ENCODE measurements around the gene ALOX5AP. TPM values are rescaled to one million over a fixed set of nuclear protein-coding genes. Genes with fewer than 3 reads are reported as not detected.

Gene ALOX5AP
- total RNA-seq (2014; rRNA removed; shearing (Covaris generic)) (not detected in 2 replicates), polyA plus RNA-seq (2016; fragmentation: Nextera tagmentation; extraction: Ambion mirVana) (0.49 and 0.58 TPM in 2 replicates)

DNA sequence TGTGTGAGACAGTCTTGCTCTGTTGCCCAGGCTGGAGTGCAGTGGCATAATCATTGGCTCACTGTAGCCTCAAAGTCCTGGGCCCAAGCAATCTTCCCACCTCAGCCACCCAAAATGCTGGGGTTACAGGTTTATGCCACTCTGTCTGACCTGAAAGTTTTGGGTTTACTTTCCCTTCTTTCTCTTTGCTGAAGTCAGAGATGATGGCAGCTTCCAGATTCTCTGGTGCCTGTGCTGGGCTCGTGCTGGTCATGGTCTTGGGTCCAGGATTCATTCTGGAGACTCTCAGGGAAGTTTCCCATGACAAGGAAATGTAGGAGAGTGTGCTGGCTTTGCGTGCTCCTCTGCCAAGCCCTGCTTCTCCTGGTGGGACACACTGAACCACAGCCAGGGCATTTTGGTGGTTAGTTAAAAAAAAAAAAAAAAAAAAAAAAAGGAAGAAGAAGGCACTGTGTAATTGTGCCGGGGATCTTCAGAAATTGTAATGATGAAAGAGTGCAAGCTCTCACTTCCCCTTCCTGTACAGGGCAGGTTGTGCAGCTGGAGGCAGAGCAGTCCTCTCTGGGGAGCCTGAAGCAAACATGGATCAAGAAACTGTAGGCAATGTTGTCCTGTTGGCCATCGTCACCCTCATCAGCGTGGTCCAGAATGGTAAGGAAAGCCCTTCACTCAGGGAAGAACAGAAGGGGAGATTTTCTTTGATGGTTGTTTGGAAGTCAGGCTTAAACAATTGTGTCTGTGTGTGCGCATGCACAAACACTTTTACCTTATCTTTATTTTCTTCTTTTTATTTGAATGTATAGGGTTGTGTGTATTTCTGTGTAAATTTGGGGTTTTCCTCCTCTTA is at the start of gene ALOX5AP:
ALOX5AP (plus strand) TSS at position 519 of the 847 bp plus-strand sequence; CDS start at position 582, 63 bp downstream.
- no peak within 1 kb of the TSS for H3K9ac ChIP-seq
- WGBS, 2 experiments (ENCODE audit: low coverage in 1 of 2, low lambda C conversion rate in 2 of 2, missing lambda C conversion rate in 2 of 2), result 97% methylated on average over 6 of the region's 6 CpGs
- in situ Hi-C loops (cut with MboI), result no loop called here

GRCh38 chr13:30685987-30686386 is 49.4 kb upstream of the ALOX5AP start:
- WGBS, 2 experiments (ENCODE audit: low coverage in 1 of 2, low lambda C conversion rate in 2 of 2, missing lambda C conversion rate in 2 of 2), result 90 to 93% methylated on average over 2 of the region's 2 CpGs

More for the DNA sequence above, at the start of gene ALOX5AP:
- Histone ChIP-seq H3K79me2 (ENCODE audit: insufficient read depth) (no peaks in the 10 kb centered on the region), H3K27ac (no peak within 1 kb of the TSS), H3K9me2 (ENCODE audit: insufficient read depth) (no peaks in the 10 kb centered on the region), H4K20me1 (ENCODE audit: insufficient read depth) (no peaks in the 10 kb centered on the region), H3K9me3 (ENCODE audit: low read depth) (no peaks in the 10 kb centered on the region), H3F3A (ENCODE audit: insufficient read depth) (peaks cover 18% of the 10 kb centered on the region), H3K36me3 (ENCODE audit: low read depth) (no peaks in the 10 kb centered on the region), H3K4me1 (ENCODE audit: insufficient read depth) (peaks cover 17% of the 10 kb centered on the region), H2AFZ (no peak within 1 kb of the TSS), H3K27me3 (replicated peaks; ENCODE audit: insufficient read depth) (no peaks in the 10 kb centered on the region), H3K4me2 (ENCODE audit: unreplicated experiment) (peak within 1 kb of the TSS; percentile 7), H3K4me3 (no peak within 1 kb of the TSS)
- DNase-seq, result no peak
- TF ChIP-seq EZH2phosphoT487 (IDR thresholded peaks at IDR 0.05; ENCODE audit: insufficient read depth, low read depth) (no peak), EZH2 (IDR thresholded peaks at IDR 0.05; ENCODE audit: insufficient read depth, poor library complexity, severe bottlenecking) (no peak)

GRCh38 chr13:30687601-30688000 is 47.7 kb upstream of the ALOX5AP start:
- Histone ChIP-seq H3K36me3 (ENCODE audit: low read depth) (no peaks in the 10 kb centered on the region), H3K4me1 (ENCODE audit: insufficient read depth) (peaks cover 3% of the 10 kb centered on the region; the same call in 1 of the 2 replicates), H3K9ac (no peak overlapping the region), H3F3A (ENCODE audit: insufficient read depth) (peaks cover 3% of the 10 kb centered on the region; the same call in 1 of the 2 replicates), H3K9me2 (ENCODE audit: insufficient read depth) (no peaks in the 10 kb centered on the region), H3K4me2 (ENCODE audit: unreplicated experiment) (no peak overlapping the region), H2AFZ (no peak overlapping the region), H3K27me3 (replicated peaks; ENCODE audit: insufficient read depth) (no peaks in the 10 kb centered on the region), H4K20me1 (ENCODE audit: insufficient read depth) (no peaks in the 10 kb centered on the region), H3K4me3 (no peak overlapping the region), H3K79me2 (ENCODE audit: insufficient read depth) (no peaks in the 10 kb centered on the region), H3K9me3 (ENCODE audit: low read depth) (no peaks in the 10 kb centered on the region), H3K27ac (no peak overlapping the region)
- TF ChIP-seq EZH2phosphoT487 (IDR thresholded peaks at IDR 0.05; ENCODE audit: insufficient read depth, low read depth), result no peak
- no peak for TF ChIP-seq EZH2 (IDR thresholded peaks at IDR 0.05; ENCODE audit: insufficient read depth, poor library complexity, severe bottlenecking)
- no peak for DNase-seq
- WGBS, 2 experiments (ENCODE audit: low coverage in 1 of 2, low lambda C conversion rate in 2 of 2, missing lambda C conversion rate in 2 of 2), result 89 to 94% methylated on average over 3 of the region's 3 CpGs
- in situ Hi-C loops (cut with MboI), result loop anchor here (5.0 kb wide), 1 partner anchor 105 kb away; no protein-coding TSS in a partner anchor

More at GRCh38 chr13:30685987-30686386, 49.4 kb upstream of the ALOX5AP start:
- DNase-seq, result no peak
- H3K27me3 ChIP-seq (replicated peaks; ENCODE audit: insufficient read depth), result no peaks in the 10 kb centered on the region
- in situ Hi-C loops (cut with MboI), result loop anchor here (5.0 kb wide), 1 partner anchor 106 kb away; no protein-coding TSS in a partner anchor
- no peak for TF ChIP-seq EZH2phosphoT487 (IDR thresholded peaks at IDR 0.05; ENCODE audit: insufficient read depth, low read depth)
- TF ChIP-seq EZH2 (IDR thresholded peaks at IDR 0.05; ENCODE audit: insufficient read depth, poor library complexity, severe bottlenecking), result no peak
- H3K4me2 ChIP-seq (ENCODE audit: unreplicated experiment), result no peak overlapping the region
- H3K4me1 ChIP-seq (ENCODE audit: insufficient read depth), result peaks cover 15% of the 10 kb centered on the region
- H2AFZ ChIP-seq, result no peak overlapping the region
- H3K79me2 ChIP-seq (ENCODE audit: insufficient read depth), result no peaks in the 10 kb centered on the region
- no peak overlapping the region for H3K27ac ChIP-seq
- no peaks in the 10 kb centered on the region for H3K9me2 ChIP-seq (ENCODE audit: insufficient read depth)
- no peaks in the 10 kb centered on the region for H4K20me1 ChIP-seq (ENCODE audit: insufficient read depth)
- H3K4me3 ChIP-seq, result no peak overlapping the region
- H3K36me3 ChIP-seq (ENCODE audit: low read depth), result no peaks in the 10 kb centered on the region
- H3K9me3 ChIP-seq (ENCODE audit: low read depth), result no peaks in the 10 kb centered on the region
- no peak overlapping the region for H3K9ac ChIP-seq
- peaks cover 17% of the 10 kb centered on the region for H3F3A ChIP-seq (ENCODE audit: insufficient read depth)

DNA sequence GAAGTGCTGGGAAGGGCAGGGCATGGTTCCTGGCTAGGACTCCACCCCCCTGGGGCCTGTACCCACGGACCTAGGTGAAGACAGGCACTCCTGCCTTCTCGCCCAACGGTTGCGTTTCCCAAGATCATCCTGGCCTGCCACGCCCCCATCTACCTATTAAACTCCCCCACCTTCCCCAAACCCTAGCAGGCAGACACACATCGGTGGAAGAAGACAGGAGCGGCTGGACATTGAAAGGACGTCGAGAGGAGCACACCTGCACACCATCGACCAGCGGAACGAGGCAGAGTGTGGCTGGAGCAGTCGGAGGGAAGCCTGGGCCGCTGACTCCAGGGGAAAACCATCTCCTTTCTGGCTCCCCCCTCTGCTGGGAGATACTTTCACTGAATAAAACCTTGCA is 45.6 kb upstream of the ALOX5AP start:
- H3K27ac ChIP-seq, result peak overlapping the region; percentile 74; the same call in 1 of the 2 replicates
- no peaks in the 10 kb centered on the region for H4K20me1 ChIP-seq (ENCODE audit: insufficient read depth)
- H3K36me3 ChIP-seq (ENCODE audit: low read depth), result no peaks in the 10 kb centered on the region
- no peaks in the 10 kb centered on the region for H3K9me3 ChIP-seq (ENCODE audit: low read depth)
- 84 to 92% methylated on average over 13 to 14 of the region's 14 CpGs for WGBS, 2 experiments (ENCODE audit: low coverage in 1 of 2, low lambda C conversion rate in 2 of 2, missing lambda C conversion rate in 2 of 2)
- peaks cover 3% of the 10 kb centered on the region; the same call in 1 of the 2 replicates for H3F3A ChIP-seq (ENCODE audit: insufficient read depth)
- peak overlapping the region; percentile 71 for H3K9ac ChIP-seq
- peaks cover 3% of the 10 kb centered on the region; the same call in 1 of the 2 replicates for H3K4me1 ChIP-seq (ENCODE audit: insufficient read depth)
- no peak for DNase-seq
- peak overlapping the region; percentile 86 for H2AFZ ChIP-seq
- peak overlapping the region; percentile 78 for H3K4me2 ChIP-seq (ENCODE audit: unreplicated experiment)
- no peak for TF ChIP-seq EZH2 (IDR thresholded peaks at IDR 0.05; ENCODE audit: insufficient read depth, poor library complexity, severe bottlenecking)
- no peak for TF ChIP-seq EZH2phosphoT487 (IDR thresholded peaks at IDR 0.05; ENCODE audit: insufficient read depth, low read depth)
- H3K79me2 ChIP-seq (ENCODE audit: insufficient read depth), result no peaks in the 10 kb centered on the region
- no peaks in the 10 kb centered on the region for H3K27me3 ChIP-seq (replicated peaks; ENCODE audit: insufficient read depth)
- peak overlapping the region; percentile 76 for H3K4me3 ChIP-seq
- H3K9me2 ChIP-seq (ENCODE audit: insufficient read depth), result no peaks in the 10 kb centered on the region
- in situ Hi-C loops (cut with MboI), result loop anchor here (5.0 kb wide), 1 partner anchor 103 kb away; no protein-coding TSS in a partner anchor

Measured in GM23248 (cell line).